ENCODE measurements around the gene MAP2K7.
"Not testable (repeated sequence)": the region's sequence is repeated elsewhere in the genome, so short reads cannot be mapped to it uniquely, and the experiment has no call there.

MAP2K7 gene

GRCh38 chr19:7903244-7904073 lies at the start of gene MAP2K7:
Gene MAP2K7 (plus strand): TSS chr19:7903877. CDS start chr19:7903945, 68 bp downstream.
- peak; percentile 99 for DNase-seq (ENCODE audit: low spot score)

GRCh38 chr19:7855426-7856108 lies 48.1 kb upstream of the MAP2K7 start:
- DNase-seq (ENCODE audit: low spot score): no peak

DNA sequence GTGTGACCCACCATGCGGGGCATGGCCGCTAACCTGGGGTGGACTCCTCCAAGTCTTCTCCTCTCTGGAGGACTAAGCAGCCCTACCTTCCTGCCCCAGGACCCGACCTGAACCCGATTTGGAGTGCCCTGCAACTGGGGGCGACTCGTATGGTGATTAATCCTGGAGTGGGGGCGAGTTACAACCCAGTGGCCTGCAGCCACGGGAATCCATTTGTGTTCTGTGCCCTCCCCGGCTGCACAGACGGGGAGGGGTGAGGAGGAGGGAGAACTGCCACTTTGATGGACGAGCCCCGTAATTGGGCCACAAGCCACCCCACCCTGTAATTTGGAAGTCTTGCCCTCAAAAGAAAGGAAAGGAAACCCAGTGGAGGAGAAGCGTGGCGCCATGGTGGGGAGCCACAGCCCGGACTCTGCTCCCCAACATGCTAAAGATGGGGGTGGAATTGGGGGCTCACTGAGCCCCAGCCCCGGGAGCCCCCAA lies 47.5 kb upstream of the MAP2K7 start:
- no peak for DNase-seq (ENCODE audit: low spot score)

- DNase-seq (ENCODE audit: low spot score): no peak
Observed at GRCh38 chr19:7856679-7857663, 46.7 kb upstream of the MAP2K7 start.

- no peak for DNase-seq (ENCODE audit: low spot score)
Observed at GRCh38 chr19:7857727-7858108, 46.0 kb upstream of the MAP2K7 start.

GRCh38 chr19:7858109-7858770 lies 45.4 kb upstream of the MAP2K7 start:
- peak; percentile 42 for DNase-seq (ENCODE audit: low spot score)

DNA sequence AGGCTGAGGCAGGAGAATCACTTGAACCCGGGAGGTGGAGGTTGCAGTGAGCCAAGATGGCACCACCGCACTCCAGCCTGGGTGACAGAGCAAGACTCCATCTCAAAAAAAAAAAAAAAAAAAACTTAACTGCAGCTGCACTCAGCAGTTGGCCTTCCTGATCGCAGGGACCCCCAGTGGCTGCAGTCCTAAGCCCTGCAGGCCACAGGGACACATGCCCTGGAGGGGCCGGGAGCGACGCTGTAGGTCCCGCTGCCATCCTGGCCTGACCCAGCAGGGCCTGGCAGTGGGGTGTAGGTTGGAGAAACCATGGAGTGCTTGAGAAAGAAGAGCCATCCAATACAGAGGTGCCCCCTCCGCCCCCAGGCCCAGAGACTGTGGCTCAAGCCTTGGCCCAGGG lies 44.6 kb upstream of the MAP2K7 start:
- DNase-seq (ENCODE audit: low spot score): not testable (repeated sequence)

GRCh38 chr19:7859831-7860713 lies 43.6 kb upstream of the MAP2K7 start:
- no peak for DNase-seq (ENCODE audit: low spot score)

DNA sequence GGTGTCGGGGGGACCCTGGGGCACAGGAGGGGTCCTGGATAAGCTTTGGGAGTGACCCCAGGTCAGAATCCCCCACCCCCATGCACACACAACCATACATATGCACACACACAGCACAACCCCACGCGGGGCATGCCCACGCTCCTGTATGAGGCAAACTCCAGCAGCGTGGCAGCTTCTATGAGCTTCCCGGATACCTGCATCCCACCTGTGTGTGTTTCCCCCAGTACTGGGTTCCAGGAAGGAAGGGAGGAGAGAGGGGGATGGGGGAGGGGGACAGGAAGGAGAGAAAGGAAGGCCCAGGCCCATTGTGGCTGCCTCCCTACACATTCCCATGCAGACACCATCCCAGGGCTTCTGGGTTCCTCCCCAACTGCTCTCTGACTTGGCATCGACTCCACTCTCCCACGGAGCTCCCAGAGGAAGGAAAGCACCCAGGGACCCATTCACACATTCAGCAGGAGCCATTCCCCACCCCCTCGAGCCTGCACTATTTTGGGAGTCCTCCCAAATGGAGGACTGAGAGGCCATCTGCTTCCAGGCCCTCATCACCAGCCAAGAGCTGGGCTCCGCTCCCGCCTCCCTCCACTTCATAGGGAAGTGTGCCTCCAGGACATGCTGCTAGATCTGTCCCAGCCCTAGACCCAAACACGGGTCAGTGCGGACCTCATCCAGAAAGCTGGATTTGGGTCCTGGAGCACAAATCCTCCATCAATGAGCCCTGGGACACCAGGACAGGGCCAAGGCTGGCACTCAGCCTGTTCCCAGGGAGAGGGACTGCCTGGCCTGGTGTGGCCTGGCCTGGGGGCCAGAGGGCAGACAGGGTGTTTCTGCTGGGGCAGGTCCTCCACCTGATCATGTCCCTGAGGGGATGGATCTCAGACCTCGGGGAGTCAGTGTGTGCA lies 42.7 kb upstream of the MAP2K7 start:
- DNase-seq (ENCODE audit: low spot score): no peak

DNA sequence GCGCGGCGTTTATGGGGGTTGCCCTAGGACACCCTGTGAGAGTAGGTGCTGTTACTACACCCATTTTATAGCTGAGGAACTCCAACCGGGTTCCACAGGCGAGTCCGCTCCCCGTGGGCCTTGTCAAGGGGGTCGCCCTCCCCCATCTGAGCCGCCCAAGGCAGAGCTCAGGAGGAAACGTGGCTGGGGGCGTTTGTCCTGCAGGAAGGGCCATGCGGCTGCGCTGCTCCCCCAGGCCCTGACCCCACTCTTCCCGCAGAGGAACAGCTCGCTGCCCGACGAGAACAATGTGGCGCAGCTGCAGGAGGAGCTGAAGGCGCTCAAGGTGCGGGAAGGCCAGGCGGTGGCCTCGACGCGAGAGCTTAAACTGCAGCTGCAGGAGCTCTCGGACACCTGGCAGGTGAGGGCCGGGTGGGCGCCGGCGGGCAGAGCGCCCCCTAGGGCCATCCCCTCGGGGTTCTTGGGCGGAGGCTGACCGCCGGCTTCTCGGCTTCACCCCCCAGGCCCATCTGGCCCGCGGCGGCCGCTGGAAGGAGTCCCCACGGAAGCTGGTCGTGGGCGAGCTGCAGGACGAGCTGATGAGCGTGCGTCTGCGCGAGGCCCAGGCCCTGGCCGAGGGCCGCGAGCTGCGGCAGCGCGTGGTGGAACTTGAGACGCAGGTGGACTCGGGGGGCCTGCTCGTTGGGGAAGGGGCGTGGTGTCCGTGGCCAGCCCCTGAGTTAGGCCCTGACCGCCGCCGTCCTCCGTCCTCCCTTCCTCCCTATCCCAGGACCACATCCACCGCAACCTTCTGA lies 41.9 kb upstream of the MAP2K7 start:
- no peak for DNase-seq (ENCODE audit: low spot score)

DNA sequence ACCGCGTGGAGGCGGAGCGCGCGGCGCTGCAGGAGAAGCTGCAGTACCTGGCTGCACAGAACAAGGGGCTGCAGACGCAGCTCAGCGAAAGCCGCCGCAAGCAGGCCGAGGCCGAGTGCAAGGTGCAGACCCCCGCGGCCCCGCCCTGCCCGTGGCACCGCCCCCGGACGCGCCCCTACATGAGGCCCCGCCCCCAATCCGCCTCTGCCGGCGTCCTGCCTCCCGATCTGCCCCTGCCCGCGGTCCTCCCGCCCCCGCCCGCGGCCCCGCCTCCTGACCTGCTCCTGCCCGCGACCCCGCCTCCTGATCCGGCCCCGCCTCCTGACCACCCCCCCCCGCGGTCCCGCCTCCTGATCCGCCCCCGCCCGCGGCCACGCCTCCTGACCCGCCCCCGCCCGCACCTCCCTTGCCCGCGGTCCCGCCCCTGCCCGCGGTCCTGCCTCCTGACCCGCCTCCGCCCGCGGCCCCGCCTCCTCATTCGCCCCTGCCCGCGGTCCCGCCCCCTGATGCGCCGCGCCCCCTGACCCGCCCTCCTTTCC lies 41.2 kb upstream of the MAP2K7 start:
- DNase-seq (ENCODE audit: low spot score): peak; percentile 94

GRCh38 chr19:7863157-7863970 lies 40.3 kb upstream of the MAP2K7 start:
- DNase-seq (ENCODE audit: low spot score): no peak

GRCh38 chr19:7863971-7864689 lies 39.5 kb upstream of the MAP2K7 start:
- no peak for DNase-seq (ENCODE audit: low spot score)

GRCh38 chr19:7864690-7865074 lies 39.0 kb upstream of the MAP2K7 start:
- no peak for DNase-seq (ENCODE audit: low spot score)

DNA sequence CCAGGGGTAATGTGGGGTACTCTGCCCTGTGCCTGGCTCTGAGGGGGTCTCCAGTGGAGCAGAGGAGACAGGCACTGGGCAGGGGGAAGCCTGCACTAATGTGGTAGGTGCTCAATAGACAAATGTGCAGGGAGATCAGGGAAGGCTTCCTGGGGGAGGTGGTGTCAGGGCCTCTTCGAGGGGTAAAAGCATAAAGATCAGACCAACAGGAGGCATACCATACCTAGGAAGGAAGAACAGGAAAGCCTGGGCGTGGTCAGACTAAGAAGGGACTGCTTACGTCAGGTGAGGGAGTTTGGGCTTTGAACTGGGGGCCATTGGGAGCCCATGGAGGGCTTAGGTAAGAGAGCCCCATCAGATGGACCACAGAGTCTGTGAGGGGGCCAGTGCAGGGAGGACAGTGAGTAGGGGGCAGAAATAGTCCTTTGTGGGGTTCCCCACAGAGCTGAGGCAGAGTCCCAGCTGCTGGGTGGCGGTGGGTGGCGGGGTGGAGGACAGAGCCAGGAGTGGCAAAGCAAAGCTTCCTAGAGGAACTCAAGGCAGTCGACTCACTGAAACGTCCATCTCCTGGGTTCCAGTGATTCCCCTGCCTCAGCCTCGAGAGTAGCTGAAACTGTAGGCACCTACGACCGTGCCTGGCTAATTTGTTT lies 38.3 kb upstream of the MAP2K7 start:
- DNase-seq (ENCODE audit: low spot score): no peak

GRCh38 chr19:7866399-7867091 lies 37.1 kb upstream of the MAP2K7 start:
- DNase-seq (ENCODE audit: low spot score): no peak
